ENCODE data around the gene PAF1. TPM values are rescaled to one million over a fixed set of nuclear protein-coding genes. Genes with fewer than 3 reads are reported as not detected.
A peak's percentile ranks its signal among the peaks of the same experiment; 100 is the strongest.

PAF1 gene
- 30.3 TPM for polyA plus RNA-seq (2012; ENCODE audit: low read depth, missing spikeins)

DNA sequence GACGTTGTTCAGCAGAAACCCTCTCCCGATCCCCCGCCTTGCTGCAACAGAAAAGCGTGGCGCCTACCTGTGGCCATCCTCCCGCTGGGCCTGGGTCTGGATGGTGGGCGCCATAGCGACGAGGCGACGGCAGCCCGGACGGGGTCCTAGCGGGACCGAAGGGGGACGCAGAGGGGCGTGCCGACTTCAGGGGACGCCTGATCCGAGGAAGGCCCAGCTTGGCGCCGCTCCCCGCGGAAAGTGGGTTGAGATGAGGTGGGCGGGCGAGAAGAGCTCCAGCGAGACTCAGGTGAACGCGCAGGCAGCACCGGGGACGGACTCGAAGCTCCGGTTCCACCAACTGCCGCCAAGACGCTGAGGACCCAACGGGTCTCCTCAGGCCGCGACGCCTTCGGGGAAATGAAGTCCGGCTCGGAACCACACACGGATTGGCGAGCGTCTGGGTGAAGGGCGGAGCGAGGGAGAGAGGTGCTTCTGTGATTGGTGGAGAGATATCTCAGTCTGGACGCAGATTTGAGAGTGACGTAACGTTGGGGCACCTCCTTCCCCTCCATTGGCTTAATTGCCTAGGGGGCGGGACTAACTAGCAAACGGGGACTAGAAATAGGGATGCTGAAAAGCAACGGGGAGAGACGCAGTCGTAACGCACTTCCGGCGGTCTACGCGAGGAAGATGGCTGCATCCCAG, at the start of gene PAF1, which contains the start of gene MED29:
Gene PAF1, minus strand, starts transcription at position 356 of the 687 bp plus-strand sequence. Its CDS starts 242 bp downstream, at position 114.
Gene MED29, plus strand, starts transcription at position 628 of the 687 bp plus-strand sequence. Its CDS starts 45 bp downstream, at position 673.
- TF ChIP-seq POLR2AphosphoS5 (IDR thresholded peaks at IDR 0.05; ENCODE audit: low read depth, low read length) (peak; percentile 94), POLR2A (IDR thresholded peaks at IDR 0.05; ENCODE audit: low read depth, low read length) (peak; percentile 98), SPI1 (IDR thresholded peaks at IDR 0.05; ENCODE audit: low read depth, low read length) (peak; percentile 26; the same call in 1 of the 2 replicates), TAF1 (IDR thresholded peaks at IDR 0.05; ENCODE audit: low read depth, low read length) (peak; percentile 98), POU2F2 (IDR thresholded peaks at IDR 0.05; ENCODE audit: low read depth, low read length) (peak; percentile 70; the same call in 1 of the 2 replicates), PAX5 (IDR thresholded peaks at IDR 0.05; ENCODE audit: insufficient read depth, low read length, severe bottlenecking) (no peak)
- DNase-seq (ENCODE audit: insufficient read length, low spot score) (peak; percentile 98), FAIRE-seq (peak; percentile 100)

DNA sequence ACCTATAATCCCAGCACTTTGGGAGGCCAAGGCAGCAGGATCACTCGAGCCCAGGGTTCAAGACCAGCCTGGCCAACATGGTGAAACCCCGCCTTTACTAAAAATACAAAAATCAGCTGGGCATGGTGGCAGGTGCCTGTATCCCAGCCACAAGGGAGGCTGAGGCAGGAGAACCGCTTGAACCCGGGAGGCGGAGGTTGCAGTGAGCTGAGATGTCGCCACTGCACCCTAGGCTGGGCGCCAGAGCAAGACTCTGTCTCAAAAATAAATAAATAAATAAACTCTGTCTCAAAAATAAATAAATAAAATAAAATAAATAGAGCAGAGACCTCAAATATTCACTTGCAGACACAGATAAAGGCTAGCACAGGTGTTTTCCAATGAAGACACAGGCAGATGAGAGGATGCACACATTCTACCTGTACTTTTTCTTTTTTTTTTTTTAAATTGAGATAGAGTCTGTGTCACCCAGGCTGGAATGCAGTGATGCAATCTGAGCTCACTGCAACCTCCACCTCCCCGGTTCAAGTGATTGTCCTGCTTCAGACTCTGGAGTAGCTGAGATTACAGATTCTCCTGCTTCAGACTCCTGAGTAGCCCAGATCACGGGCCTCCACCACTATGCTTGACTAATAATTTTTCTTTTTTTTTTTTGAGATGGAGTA, 47.5 kb upstream of the PAF1 start:
- DNase-seq (ENCODE audit: insufficient read length, low spot score) = no peak
- TF ChIP-seq PAX5 (IDR thresholded peaks at IDR 0.05; ENCODE audit: insufficient read depth, low read length, severe bottlenecking) (no peak), SPI1 (IDR thresholded peaks at IDR 0.05; ENCODE audit: low read depth, low read length) (no peak), POLR2A (IDR thresholded peaks at IDR 0.05; ENCODE audit: low read depth, low read length) (no peak), TAF1 (IDR thresholded peaks at IDR 0.05; ENCODE audit: low read depth, low read length) (no peak), POLR2AphosphoS5 (IDR thresholded peaks at IDR 0.05; ENCODE audit: low read depth, low read length) (no peak), POU2F2 (IDR thresholded peaks at IDR 0.05; ENCODE audit: low read depth, low read length) (no peak)
- no peak for FAIRE-seq

DNA sequence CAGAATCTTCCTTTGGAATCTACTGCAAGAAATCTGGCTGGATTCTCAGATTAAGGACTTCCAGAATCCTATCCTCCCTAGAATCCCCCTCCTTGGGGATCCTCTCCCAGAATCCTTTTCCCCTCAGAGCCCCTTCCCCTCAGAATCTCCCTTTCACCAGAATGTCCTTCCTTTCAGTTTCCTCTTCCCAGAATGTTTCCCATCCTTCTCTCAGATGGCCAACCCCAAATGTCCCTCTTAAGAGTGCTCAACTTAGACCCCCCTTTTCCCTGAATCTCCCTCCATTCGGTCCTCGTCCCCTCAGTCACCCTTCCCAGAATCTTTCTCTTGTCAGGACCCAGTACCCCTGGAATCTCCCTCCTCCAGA, 45.4 kb upstream of the PAF1 start:
- TF ChIP-seq POU2F2 (IDR thresholded peaks at IDR 0.05; ENCODE audit: low read depth, low read length) (no peak), PAX5 (IDR thresholded peaks at IDR 0.05; ENCODE audit: insufficient read depth, low read length, severe bottlenecking) (no peak), POLR2A (IDR thresholded peaks at IDR 0.05; ENCODE audit: low read depth, low read length) (no peak), POLR2AphosphoS5 (IDR thresholded peaks at IDR 0.05; ENCODE audit: low read depth, low read length) (no peak), SPI1 (IDR thresholded peaks at IDR 0.05; ENCODE audit: low read depth, low read length) (no peak), TAF1 (IDR thresholded peaks at IDR 0.05; ENCODE audit: low read depth, low read length) (no peak)
- no peak for FAIRE-seq
- DNase-seq (ENCODE audit: insufficient read length, low spot score) = no peak

DNA sequence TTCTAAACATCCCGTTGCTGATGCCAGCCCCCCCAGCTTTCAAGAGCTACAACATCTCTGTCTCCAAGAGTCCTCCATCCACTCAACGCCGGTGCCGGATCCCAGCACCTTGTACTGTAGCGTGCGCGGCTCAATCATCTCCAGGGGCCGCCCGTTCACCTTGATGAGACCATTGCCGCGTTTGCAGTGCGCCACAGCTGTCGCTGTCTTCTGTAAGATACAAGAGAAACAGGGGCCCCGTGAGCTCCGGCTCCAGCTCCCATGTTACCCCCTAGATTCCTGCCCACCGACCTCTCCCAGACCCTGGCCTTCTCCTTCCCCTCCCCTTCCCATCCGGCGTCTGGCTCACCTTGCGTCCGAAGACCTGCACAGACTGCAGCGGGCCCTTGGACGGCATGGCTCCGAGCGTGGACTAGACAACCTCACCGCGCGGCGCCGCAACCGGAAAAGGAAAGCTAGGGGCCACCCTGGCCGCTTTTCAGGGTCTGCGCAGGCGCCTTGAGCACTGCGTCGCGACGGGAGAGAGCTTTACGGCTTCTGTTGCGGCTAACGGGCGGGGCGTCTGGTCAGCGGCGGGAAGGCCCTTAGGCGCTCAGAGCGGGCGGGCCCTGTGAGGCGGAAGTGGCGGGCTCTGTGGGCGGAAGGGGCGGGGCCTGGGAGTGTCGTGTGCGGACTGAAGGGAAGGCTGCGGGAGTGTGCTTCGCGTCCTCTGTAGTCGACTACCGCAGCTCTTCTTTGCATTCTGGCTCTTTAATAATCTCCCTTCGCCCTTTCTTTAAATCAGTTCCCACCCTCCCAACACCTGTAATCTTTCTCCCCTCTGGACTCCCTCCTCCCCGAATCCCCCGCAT, 44.8 kb upstream of the PAF1 start, which contains the start of gene RPS16:
Gene RPS16, minus strand, starts transcription at position 451 of the 851 bp plus-strand sequence. Its CDS starts 54 bp downstream, at position 397.
- peak; percentile 86 for FAIRE-seq
- peak; percentile 88 for DNase-seq (ENCODE audit: insufficient read length, low spot score)

DNA sequence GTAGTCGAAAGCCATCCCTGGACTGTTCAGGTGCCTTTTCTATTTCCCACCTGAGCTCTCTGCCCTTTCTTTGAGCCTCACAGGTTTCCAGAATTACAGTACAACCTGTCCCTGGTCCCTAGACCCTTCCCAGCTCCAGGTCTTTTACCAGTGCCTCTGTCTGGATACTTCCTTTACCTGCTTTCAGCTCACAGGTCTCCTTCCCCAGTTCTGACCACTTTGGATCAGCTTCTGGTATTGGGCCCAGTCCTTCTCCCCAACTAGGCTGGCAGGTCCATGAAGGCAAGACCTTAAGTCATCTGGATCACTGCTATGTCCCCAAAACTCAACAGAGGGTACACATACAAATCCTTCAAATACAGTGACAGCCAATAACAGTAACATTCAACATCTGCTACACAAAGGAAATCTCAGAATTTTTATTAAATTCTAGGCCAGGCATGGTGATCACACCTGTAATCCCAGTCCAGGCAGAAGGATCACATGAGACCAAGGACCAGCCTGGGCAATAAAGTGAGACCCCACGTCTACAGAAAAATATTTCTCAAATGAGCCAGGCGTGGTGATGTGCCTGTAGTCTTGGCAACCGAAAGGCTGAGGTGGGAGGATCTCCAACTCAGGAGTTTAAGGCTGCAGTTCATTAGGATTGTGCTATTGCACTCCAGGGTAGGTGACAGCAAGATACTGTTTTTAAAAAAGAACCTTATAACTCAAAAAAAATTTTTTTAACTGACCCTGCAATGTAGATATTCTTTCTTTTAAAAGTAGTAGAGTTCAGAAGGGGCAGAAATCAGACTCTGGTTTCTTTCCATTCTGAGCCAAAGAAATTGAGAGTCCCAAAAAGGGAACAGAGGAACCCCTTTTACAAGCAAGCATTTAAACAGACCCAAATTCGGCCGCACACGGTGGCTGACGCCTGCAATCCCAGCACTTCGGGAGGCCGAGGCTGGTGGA, 43.5 kb upstream of the PAF1 start:
- TF ChIP-seq POU2F2 (IDR thresholded peaks at IDR 0.05; ENCODE audit: low read depth, low read length) (no peak), POLR2AphosphoS5 (IDR thresholded peaks at IDR 0.05; ENCODE audit: low read depth, low read length) (0 out of 2 replicates have a peak, but pooled peaks have one; percentile 11)
- no peak for FAIRE-seq
- no peak for DNase-seq (ENCODE audit: insufficient read length, low spot score)

More for the DNA sequence above, 44.8 kb upstream of the PAF1 start, which contains the start of gene RPS16:
- TF ChIP-seq PAX5 (IDR thresholded peaks at IDR 0.05; ENCODE audit: insufficient read depth, low read length, severe bottlenecking) (peak; percentile 58), TAF1 (IDR thresholded peaks at IDR 0.05; ENCODE audit: low read depth, low read length) (peak; percentile 99), POLR2A (IDR thresholded peaks at IDR 0.05; ENCODE audit: low read depth, low read length) (peak; percentile 99), POU2F2 (IDR thresholded peaks at IDR 0.05; ENCODE audit: low read depth, low read length) (peak; percentile 91), POLR2AphosphoS5 (IDR thresholded peaks at IDR 0.05; ENCODE audit: low read depth, low read length) (peak; percentile 100), SPI1 (IDR thresholded peaks at IDR 0.05; ENCODE audit: low read depth, low read length) (peak; percentile 59)

DNA sequence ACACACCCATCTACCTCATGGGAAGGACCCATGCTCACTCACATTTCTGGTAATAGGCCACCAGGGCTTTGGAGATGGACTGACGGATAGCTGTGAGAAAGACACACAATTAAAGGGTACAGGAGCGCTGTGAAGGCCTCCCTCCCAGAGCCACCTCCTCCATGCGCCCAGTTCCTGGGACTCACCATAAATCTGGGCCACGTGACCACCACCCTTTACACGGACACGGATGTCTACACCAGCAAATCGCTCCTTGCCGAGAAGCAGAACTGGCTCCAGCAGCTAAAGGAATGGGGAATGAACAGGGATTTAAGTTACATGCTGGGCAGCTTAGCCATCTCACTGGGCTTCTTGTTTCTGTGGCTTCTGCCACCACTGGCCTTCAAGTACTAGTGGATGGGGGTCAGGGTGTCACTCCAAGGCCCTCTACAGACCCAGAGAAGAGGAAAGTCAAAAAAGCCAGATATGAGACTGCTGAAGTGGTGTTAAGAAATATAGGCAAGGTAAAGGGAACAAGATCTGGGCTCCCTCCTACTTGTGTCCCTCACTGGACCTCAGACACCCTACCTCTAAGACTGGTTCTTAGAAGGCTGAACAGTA, 42.7 kb upstream of the PAF1 start:
- FAIRE-seq (no peak), DNase-seq (ENCODE audit: insufficient read length, low spot score) (no peak)
- no peak for TF ChIP-seq POU2F2 (IDR thresholded peaks at IDR 0.05; ENCODE audit: low read depth, low read length)
- TF ChIP-seq POLR2AphosphoS5 (IDR thresholded peaks at IDR 0.05; ENCODE audit: low read depth, low read length) = peak; percentile 22

DNA sequence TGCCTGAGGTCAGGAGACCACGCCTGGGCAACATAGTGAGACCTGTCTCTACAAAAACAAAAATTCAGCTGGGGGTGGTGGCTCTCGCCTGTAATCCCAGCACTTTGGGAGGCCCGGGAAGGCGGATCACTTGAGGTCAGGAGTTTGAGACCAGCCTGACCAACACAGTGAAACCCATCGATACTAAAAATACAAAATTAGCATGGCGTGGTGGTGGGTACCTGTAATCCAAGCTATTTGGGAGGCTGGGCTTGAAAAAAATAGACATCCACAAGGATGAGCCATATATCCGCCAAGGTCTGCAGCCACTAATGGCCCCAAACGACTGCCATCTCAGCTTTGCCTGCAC, 41.7 kb upstream of the PAF1 start:
- no peak for DNase-seq (ENCODE audit: insufficient read length, low spot score)
- TF ChIP-seq SPI1 (IDR thresholded peaks at IDR 0.05; ENCODE audit: low read depth, low read length) (no peak), POLR2A (IDR thresholded peaks at IDR 0.05; ENCODE audit: low read depth, low read length) (no peak), POLR2AphosphoS5 (IDR thresholded peaks at IDR 0.05; ENCODE audit: low read depth, low read length) (no peak), POU2F2 (IDR thresholded peaks at IDR 0.05; ENCODE audit: low read depth, low read length) (no peak), PAX5 (IDR thresholded peaks at IDR 0.05; ENCODE audit: insufficient read depth, low read length, severe bottlenecking) (no peak), TAF1 (IDR thresholded peaks at IDR 0.05; ENCODE audit: low read depth, low read length) (no peak)
- FAIRE-seq = no peak
